A673 (cell line): ENCODE data around the gene SUPT3H. TPM values are rescaled to one million over a fixed set of nuclear protein-coding genes. Genes with fewer than 3 reads are reported as not detected.
"Not testable (repeated sequence)": the region's sequence is repeated elsewhere in the genome, so short reads cannot be mapped to it uniquely, and the experiment has no call there.

ENCODE experiments used
- BruUV-seq: library from RNA; stranded (reverse); fragments of 400-500 nt; replicated peaks from 2 replicates; lab custom pipeline; 2021; lab: Mats Ljungman, UMichigan
- CTCF ChIA-PET: fragments of 300-600 bp; sonication (Branson Sonifier 250); formaldehyde crosslinking; loops from one replicate; lab custom pipeline; 2022; ENCODE audit warnings: antibody characterized with exemption; lab: Charles Lee
- POLR2A ChIA-PET: fragments of 300-600 bp; sonication (Branson Sonifier 250); formaldehyde crosslinking; loops from one replicate; lab custom pipeline; 2022; ENCODE audit warnings: antibody characterized with exemption; ENCODE audit not compliant: low non-redundant PET; lab: Charles Lee
- DNase-seq: peaks from one replicate; pipeline ENCODE4 v3.0.0-alpha.2; 2015; ENCODE audit warnings: low spot score
- H3K27ac ChIP-seq: fragments of 200-600 bp; sonication (generic); 2 replicates; pipeline ENCODE4 v1.5.1; 2016; ENCODE audit warnings: mixed run types, low read depth, mild to moderate bottlenecking, mixed read lengths, antibody characterized with exemption, low read length; ENCODE audit not compliant: poor library complexity, severe bottlenecking
- H3K27me3 ChIP-seq: fragments of 200-600 bp; sonication (generic); replicated peaks from 2 replicates; pipeline ENCODE4 v1.6.1; 2017; ENCODE audit warnings: mixed run types, low read depth, mild to moderate bottlenecking, mixed read lengths, antibody characterized with exemption, low read length; ENCODE audit not compliant: insufficient read depth, poor library complexity
- H3K36me3 ChIP-seq: fragments of 200-600 bp; sonication (generic); 2 replicates; pipeline ENCODE4 v1.6.1; 2016; ENCODE audit warnings: mixed run types, mild to moderate bottlenecking, mixed read lengths, antibody characterized with exemption, low read length; ENCODE audit not compliant: insufficient read depth, poor library complexity, severe bottlenecking
- H3K4me1 ChIP-seq: fragments of 200-600 bp; sonication (generic); 2 replicates; pipeline ENCODE4 v1.6.1; 2017; ENCODE audit warnings: mixed run types, mild to moderate bottlenecking, mixed read lengths, antibody characterized with exemption, low read length; ENCODE audit not compliant: insufficient read depth, poor library complexity, severe bottlenecking
- H3K4me3 ChIP-seq: fragments of 200-600 bp; sonication (generic); 2 replicates; pipeline ENCODE4 v1.5.1; 2016; ENCODE audit warnings: low read depth, mixed run types, mild to moderate bottlenecking, mixed read lengths, low read length; ENCODE audit not compliant: poor library complexity, severe bottlenecking
- H3K9me3 ChIP-seq: fragments of 200-600 bp; sonication (generic); 2 replicates; pipeline ENCODE4 v1.6.1; 2016; ENCODE audit warnings: mixed run types, low read depth, mild to moderate bottlenecking, mixed read lengths, antibody characterized with exemption, low read length; ENCODE audit not compliant: poor library complexity, severe bottlenecking
- EZH2 ChIP-seq: fragments of 200-600 bp; sonication (generic); IDR thresholded peaks from 2 replicates; pipeline ENCODE4 v1.6.1; 2017; ENCODE audit warnings: borderline replicate concordance, low read depth, mild to moderate bottlenecking, mixed read lengths, antibody characterized with exemption, low read length; ENCODE audit not compliant: poor library complexity, severe bottlenecking
- intact Hi-C: fragments of 100-400 bp; cut with micrococcal nuclease; formaldehyde crosslinking; loops from one replicate; pipeline ENCODE4 v1.10.0; 2022; ENCODE audit not compliant: unreplicated experiment
- total RNA-seq: library from RNA; stranded (reverse); gene quantifications from 2 replicates; pipeline ENCODE4 v1.2.3, GENCODE V29; 2021
- TF ChIP-seq, protein P1 (sequence below): fragments of 300-800, 200-600 bp; sonication (generic); conservative IDR thresholded peaks from 2 replicates; pipeline ENCODE4 v1.5.1; 2017; ENCODE audit warnings: low read depth, mild to moderate bottlenecking, antibody characterized with exemption, low read length, moderate library complexity, mixed read lengths

Gene SUPT3H
- total RNA-seq, 1 experiment from 2014 or later, result 10.8 TPM

DNA sequence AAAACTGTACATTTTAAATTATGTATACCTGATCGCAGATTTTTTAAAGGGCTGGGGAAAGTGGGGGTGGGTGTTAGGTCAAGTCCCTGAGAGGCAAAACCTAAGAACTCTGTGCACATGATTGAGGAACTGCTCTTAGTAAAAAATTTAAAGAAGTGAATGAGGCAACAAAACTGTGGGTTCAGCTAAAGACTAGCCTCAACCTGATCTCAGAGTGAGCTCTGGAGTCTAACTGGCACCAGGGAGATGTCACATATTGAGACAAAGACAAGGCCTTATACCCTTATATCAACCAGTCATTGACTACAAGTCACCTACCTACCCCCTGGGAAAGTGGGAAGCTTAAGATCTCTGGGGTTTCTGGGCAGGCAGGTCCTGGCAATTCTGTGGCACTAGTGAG lies 77.0 kb downstream of the SUPT3H start:
- no peak for DNase-seq
- Histone ChIP-seq H3K9me3 (no peaks in the 10 kb centered on the region), H3K27ac (no peak overlapping the region), H3K27me3 (no peaks in the 10 kb centered on the region), H3K4me1 (no peaks in the 10 kb centered on the region), H3K36me3 (no peaks in the 10 kb centered on the region), H3K4me3 (no peak overlapping the region)
- intact Hi-C loops, result no loop called here
- no peak for TF ChIP-seq EZH2
- TF ChIP-seq, protein P1, sequence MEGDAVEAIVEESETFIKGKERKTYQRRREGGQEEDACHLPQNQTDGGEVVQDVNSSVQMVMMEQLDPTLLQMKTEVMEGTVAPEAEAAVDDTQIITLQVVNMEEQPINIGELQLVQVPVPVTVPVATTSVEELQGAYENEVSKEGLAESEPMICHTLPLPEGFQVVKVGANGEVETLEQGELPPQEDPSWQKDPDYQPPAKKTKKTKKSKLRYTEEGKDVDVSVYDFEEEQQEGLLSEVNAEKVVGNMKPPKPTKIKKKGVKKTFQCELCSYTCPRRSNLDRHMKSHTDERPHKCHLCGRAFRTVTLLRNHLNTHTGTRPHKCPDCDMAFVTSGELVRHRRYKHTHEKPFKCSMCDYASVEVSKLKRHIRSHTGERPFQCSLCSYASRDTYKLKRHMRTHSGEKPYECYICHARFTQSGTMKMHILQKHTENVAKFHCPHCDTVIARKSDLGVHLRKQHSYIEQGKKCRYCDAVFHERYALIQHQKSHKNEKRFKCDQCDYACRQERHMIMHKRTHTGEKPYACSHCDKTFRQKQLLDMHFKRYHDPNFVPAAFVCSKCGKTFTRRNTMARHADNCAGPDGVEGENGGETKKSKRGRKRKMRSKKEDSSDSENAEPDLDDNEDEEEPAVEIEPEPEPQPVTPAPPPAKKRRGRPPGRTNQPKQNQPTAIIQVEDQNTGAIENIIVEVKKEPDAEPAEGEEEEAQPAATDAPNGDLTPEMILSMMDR, result no peak
- ChIA-PET POLR2A (no interaction called here), CTCF (no interaction called here)
- BruUV-seq, result no TSS peak

GRCh38 chr6:45299096-45299581 lies 78.6 kb downstream of the SUPT3H start:
- intact Hi-C loops, result loop anchor here (2.0 kb wide), 1 partner anchor 78 kb away; the partner anchor contains the start of gene SUPT3H
- POLR2A ChIA-PET, result no interaction called here
- CTCF ChIA-PET, result no interaction called here
- no TSS peak for BruUV-seq
- H3K4me3 ChIP-seq, result no peak overlapping the region
- H3K27me3 ChIP-seq, result no peaks in the 10 kb centered on the region
- H3K27ac ChIP-seq, result no peak overlapping the region
- DNase-seq, result no peak
- H3K36me3 ChIP-seq, result no peaks in the 10 kb centered on the region
- no peak for TF ChIP-seq EZH2
- TF ChIP-seq, protein P1, result no peak
- no peaks in the 10 kb centered on the region for H3K4me1 ChIP-seq
- H3K9me3 ChIP-seq, result no peaks in the 10 kb centered on the region

DNA sequence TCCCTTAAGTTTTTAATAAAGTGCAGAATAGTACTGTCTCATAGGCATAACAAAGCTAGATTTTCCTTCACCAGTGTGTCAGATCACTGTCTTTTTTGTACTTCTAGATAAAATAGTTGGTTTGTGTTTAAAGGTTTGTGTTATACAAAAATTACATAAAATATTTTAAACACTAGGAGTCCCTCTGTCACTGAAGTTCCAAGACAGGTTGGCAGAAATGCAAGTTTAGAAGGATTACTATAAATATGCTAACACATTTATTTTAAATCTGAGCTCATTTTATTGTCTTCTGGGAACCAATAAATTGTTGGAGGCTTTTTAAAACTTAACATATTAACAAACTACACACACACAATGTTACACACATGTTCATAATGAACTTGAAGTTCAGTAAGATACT lies 80.4 kb downstream of the SUPT3H start:
- DNase-seq, result no peak
- no peaks in the 10 kb centered on the region for H3K4me1 ChIP-seq
- TF ChIP-seq, protein P1, result no peak; the same call in 1 of the 2 replicates
- TF ChIP-seq EZH2, result no peak
- intact Hi-C loops, result no loop called here
- no TSS peak for BruUV-seq
- CTCF ChIA-PET, result interaction anchor here (0.6 kb wide), 2 partner anchors 78 to 130 kb away, joined by 3 read pairs; no protein-coding TSS in a partner anchor
- no peaks in the 10 kb centered on the region for H3K27me3 ChIP-seq
- no peaks in the 10 kb centered on the region for H3K36me3 ChIP-seq
- no peak overlapping the region for H3K27ac ChIP-seq
- no peaks in the 10 kb centered on the region for H3K9me3 ChIP-seq
- no peak overlapping the region for H3K4me3 ChIP-seq
- POLR2A ChIA-PET, result interaction anchor here (0.7 kb wide), 1 partner anchor 833 kb away, joined by 3 read pairs; no protein-coding TSS in a partner anchor

DNA sequence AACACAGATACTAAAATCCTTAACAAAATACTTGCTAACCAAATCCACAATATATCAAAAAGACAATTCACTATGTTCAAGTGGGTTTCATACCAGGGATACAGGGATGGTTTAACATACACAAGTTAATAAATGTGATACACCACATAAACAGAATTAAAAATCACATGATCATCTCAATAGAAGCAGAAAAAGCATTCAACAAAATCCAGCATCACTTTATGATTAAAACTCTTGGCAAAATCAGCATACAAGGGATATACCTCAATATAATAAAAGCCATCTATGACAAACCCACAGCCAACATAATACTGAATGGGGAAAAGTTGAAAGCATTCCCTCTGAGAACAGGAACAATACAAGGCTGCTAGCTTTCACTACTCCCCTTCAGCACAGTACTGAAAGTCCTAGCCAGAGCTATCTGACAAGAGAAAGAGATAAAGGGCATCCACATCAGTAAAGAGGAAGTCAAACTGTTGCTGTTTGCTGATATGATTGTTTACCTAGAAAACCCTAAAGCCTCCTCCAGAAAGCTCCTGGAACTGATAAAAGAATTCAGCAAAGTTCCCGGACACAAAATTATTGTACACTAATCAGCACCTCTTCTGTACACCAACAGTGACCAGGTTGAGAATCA lies 83.6 kb downstream of the SUPT3H start:
- H3K4me1 ChIP-seq, H3K36me3 ChIP-seq, H3K27me3 ChIP-seq, H3K27ac ChIP-seq, DNase-seq, BruUV-seq, CTCF ChIA-PET, POLR2A ChIA-PET, intact Hi-C loops, H3K9me3 ChIP-seq, H3K4me3 ChIP-seq: not testable (repeated sequence)
